Ovary (tissue), 3 donors: Measurements from ENCODE around the gene THBS4.

Experiments
- EP300 ChIP-seq: sonication (generic); formaldehyde crosslinking; IDR thresholded peaks from one replicate; pipeline ENCODE4 v1.6.1; 2017; ENCODE audit warnings: antibody characterized with exemption
- POLR2A ChIP-seq: fragments of 450-650 bp; IDR thresholded peaks from one replicate; pipeline ENCODE4 v1.6.1; 2017; ENCODE audit warnings: antibody characterized with exemption, mild to moderate bottlenecking, moderate library complexity
- TF ChIP-seq, protein P1 (sequence below), 3 donors: fragments of 450-650 bp in 2 of 3; fragments of 200-600 bp in 1 of 3; IDR thresholded peaks; one replicate each; pipeline versions ENCODE4 v1.5.1 to v1.8.0; 2016 to 2022; ENCODE audit warnings: antibody characterized with exemption in 3 of 3, mild to moderate bottlenecking in 1 of 3
- donor health status: DM: no; HTN: no; CAD: no.

- TF ChIP-seq POLR2A (no peak), EP300 (no peak)
- TF ChIP-seq, protein P1, sequence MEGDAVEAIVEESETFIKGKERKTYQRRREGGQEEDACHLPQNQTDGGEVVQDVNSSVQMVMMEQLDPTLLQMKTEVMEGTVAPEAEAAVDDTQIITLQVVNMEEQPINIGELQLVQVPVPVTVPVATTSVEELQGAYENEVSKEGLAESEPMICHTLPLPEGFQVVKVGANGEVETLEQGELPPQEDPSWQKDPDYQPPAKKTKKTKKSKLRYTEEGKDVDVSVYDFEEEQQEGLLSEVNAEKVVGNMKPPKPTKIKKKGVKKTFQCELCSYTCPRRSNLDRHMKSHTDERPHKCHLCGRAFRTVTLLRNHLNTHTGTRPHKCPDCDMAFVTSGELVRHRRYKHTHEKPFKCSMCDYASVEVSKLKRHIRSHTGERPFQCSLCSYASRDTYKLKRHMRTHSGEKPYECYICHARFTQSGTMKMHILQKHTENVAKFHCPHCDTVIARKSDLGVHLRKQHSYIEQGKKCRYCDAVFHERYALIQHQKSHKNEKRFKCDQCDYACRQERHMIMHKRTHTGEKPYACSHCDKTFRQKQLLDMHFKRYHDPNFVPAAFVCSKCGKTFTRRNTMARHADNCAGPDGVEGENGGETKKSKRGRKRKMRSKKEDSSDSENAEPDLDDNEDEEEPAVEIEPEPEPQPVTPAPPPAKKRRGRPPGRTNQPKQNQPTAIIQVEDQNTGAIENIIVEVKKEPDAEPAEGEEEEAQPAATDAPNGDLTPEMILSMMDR (IDR thresholded peaks at IDR 0.05) = no peak
Observed at GRCh38 chr5:80124121-80124918, 89.2 kb downstream of the THBS4 start.
